ENCODE measurements around the gene PADI3. TPM values are rescaled to one million over a fixed set of nuclear protein-coding genes. Genes with fewer than 3 reads are reported as not detected.

PADI3 gene
- total and polyA plus RNA-seq, 2 of the 13 experiments (the other 11 are each of a cell fraction or from before 2014, with no cell fraction given) = not detected

- TF ChIP-seq ZEB1 (IDR thresholded peaks at IDR 0.05; ENCODE audit: insufficient replicate concordance, low read depth) = no peak
Observed at GRCh38 chr1:17228619-17229018, 20.3 kb upstream of the PADI3 start (continued).

GRCh38 chr1:17229379-17229778 is 19.5 kb upstream of the PADI3 start:
- in situ Hi-C loops (cut with HindIII; ENCODE audit: extremely low pct_ligation_motif_present, low pct_unique_long_range_greater_than_20kb) = loop anchor here (25.0 kb wide), 1 partner anchor 267 kb away; no protein-coding TSS in a partner anchor

More at GRCh38 chr1:17229379-17229778, 19.5 kb upstream of the PADI3 start:
- 27% methylated on average over 6 of the region's 6 CpGs for WGBS (ENCODE audit: low lambda C conversion rate)
- Histone ChIP-seq H4K20me1 (ENCODE audit: insufficient read depth, low read length) (no peaks in the 10 kb centered on the region), H2AFZ (ENCODE audit: low read length) (no peak overlapping the region), H3K36me3 (replicated peaks in 1 of 2; ENCODE audit: control insufficient read depth in 1 of 2, insufficient read depth in 2 of 2, low read length in 2 of 2) (no peaks in the 10 kb centered on the region), H3K27ac (ENCODE audit: extremely low read length, insufficient read depth, low read length) (no peak overlapping the region), H3K4me2 (ENCODE audit: low read depth, low read length) (no peak overlapping the region), H3K9ac (ENCODE audit: insufficient read depth, low read depth, low read length) (no peak overlapping the region), H3K27me3 (ENCODE audit: control insufficient read depth in 1 of 2, insufficient read depth in 2 of 2, low read length in 2 of 2) (peaks cover 3 to 16% of the 10 kb centered on the region in 2 experiments; a peak in 3 of 5 replicates), H3K4me1 (ENCODE audit: insufficient read depth, low read length) (no peaks in the 10 kb centered on the region), H3K9me3 (ENCODE audit: low read length) (no peaks in the 10 kb centered on the region), H3K4me3 (replicated peaks in 1 of 3; ENCODE audit: insufficient read depth in 1 of 3, low read depth in 2 of 3, low read length in 3 of 3) (no peak overlapping the region), H3K79me2 (ENCODE audit: insufficient read depth, low read length) (no peaks in the 10 kb centered on the region)
- DNase-seq (ENCODE audit: low spot score) = no peak
- TF ChIP-seq SMC3 (IDR thresholded peaks at IDR 0.05; ENCODE audit: low read length) (no peak), RARA (CRISPR knock-in tag; IDR thresholded peaks at IDR 0.05) (no peak), REL (CRISPR knock-in tag; conservative IDR thresholded peaks at IDR 0.05) (no peak), ZFP36L1 (CRISPR knock-in tag; IDR thresholded peaks at IDR 0.05) (no peak), ZNF574 (CRISPR knock-in tag; IDR thresholded peaks at IDR 0.05) (no peak), SALL1 (CRISPR knock-in tag; IDR thresholded peaks at IDR 0.05) (no peak), MTERF4 (CRISPR knock-in tag; IDR thresholded peaks at IDR 0.05) (no peak), SP5 (CRISPR knock-in tag; IDR thresholded peaks at IDR 0.05; ENCODE audit: borderline replicate concordance, low read depth) (no peak), PHF8 (CRISPR knock-in tag; IDR thresholded peaks at IDR 0.05) (no peak), MYC (CRISPR knock-in tag; IDR thresholded peaks at IDR 0.05; ENCODE audit: borderline replicate concordance) (no peak), ZSCAN25 (CRISPR knock-in tag; IDR thresholded peaks at IDR 0.05) (no peak), ZNF660 (CRISPR knock-in tag; IDR thresholded peaks at IDR 0.05; ENCODE audit: borderline replicate concordance, low read depth) (no peak), GPBP1L1 (CRISPR knock-in tag; IDR thresholded peaks at IDR 0.05) (no peak), HIC2 (CRISPR knock-in tag; IDR thresholded peaks at IDR 0.05; ENCODE audit: low read depth) (no peak), RCOR2 (CRISPR knock-in tag; IDR thresholded peaks at IDR 0.05) (no peak)
- CTCF ChIA-PET (ENCODE audit: low intra/inter-chr PET ratio, low total read pairs) = no interaction called here
- ATAC-seq = no peak
- intact Hi-C loops (cut with micrococcal nuclease; ENCODE audit: unreplicated experiment) = no loop called here
- POLR2A ChIA-PET = no interaction called here
- no TSS peak for BruUV-seq (replicated peaks)
- no peak for FAIRE-seq

Measured in HepG2 (cell line).